HCT116 (cell line): Measurements from ENCODE around the gene GALNT17.

Experiments used
- EZH2 ChIP-seq: fragments of 200-600 bp; sonication (generic); IDR thresholded peaks from 2 replicates; pipeline ENCODE4 v1.6.1; 2017; ENCODE audit warnings: antibody characterized with exemption, mixed run types
- JUND ChIP-seq: IDR thresholded peaks from 2 replicates; pipeline ENCODE4 v1.6.1; 2012
- POLR2A ChIP-seq: IDR thresholded peaks from 2 replicates; pipeline ENCODE4 v1.7.0; 2011; ENCODE audit warnings: borderline replicate concordance; ENCODE audit not compliant: insufficient read depth, insufficient read length; ENCODE audit errors: extremely low read depth
- POLR2AphosphoS5 ChIP-seq: IDR thresholded peaks from 2 replicates; pipeline ENCODE4 v1.6.1; 2011; ENCODE audit warnings: mild to moderate bottlenecking, low read depth, low read length, moderate library complexity
- RAD21 ChIP-seq: IDR thresholded peaks from 2 replicates; pipeline ENCODE4 v1.6.1; 2012; ENCODE audit warnings: low read depth, mild to moderate bottlenecking
- TF ChIP-seq, protein P1 (sequence below), 3 experiments: fragments of 200-600 bp in 1 of 3; sonication (generic) in 1 of 3; IDR thresholded peaks in 2 of 3; conservative IDR thresholded peaks in 1 of 3; 2 replicates each; pipeline ENCODE4 v1.5.1; 2012 to 2017; ENCODE audit warnings: low read depth in 2 of 3, low read length in 2 of 3, antibody characterized with exemption in 1 of 3, borderline replicate concordance in 1 of 3, control low read depth in 1 of 3, mild to moderate bottlenecking in 1 of 3, mixed read lengths in 1 of 3, mixed run types in 1 of 3, moderate library complexity in 1 of 3; ENCODE audit not compliant: insufficient read depth in 1 of 3

DNA sequence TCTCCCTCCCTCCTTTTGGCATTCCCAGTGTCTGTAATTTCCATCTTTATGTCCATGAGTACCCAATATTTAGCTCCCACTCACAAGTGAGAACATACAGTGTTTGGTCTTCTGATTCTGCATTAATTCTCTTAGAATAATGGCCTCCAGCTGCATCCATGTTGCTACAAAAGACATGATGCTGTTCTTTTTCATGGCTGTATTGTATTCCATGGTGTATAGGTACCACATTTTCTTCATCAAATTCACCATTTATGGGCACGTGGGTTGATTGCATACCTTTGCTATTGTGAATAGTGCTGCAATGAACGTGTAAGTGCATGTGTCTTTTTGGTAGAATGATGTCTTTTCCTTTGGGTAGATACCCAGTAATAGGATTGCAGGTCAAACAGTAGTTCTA lies 576.8 kb downstream of the GALNT17 start:
- no peak for TF ChIP-seq POLR2A
- TF ChIP-seq, protein P1, sequence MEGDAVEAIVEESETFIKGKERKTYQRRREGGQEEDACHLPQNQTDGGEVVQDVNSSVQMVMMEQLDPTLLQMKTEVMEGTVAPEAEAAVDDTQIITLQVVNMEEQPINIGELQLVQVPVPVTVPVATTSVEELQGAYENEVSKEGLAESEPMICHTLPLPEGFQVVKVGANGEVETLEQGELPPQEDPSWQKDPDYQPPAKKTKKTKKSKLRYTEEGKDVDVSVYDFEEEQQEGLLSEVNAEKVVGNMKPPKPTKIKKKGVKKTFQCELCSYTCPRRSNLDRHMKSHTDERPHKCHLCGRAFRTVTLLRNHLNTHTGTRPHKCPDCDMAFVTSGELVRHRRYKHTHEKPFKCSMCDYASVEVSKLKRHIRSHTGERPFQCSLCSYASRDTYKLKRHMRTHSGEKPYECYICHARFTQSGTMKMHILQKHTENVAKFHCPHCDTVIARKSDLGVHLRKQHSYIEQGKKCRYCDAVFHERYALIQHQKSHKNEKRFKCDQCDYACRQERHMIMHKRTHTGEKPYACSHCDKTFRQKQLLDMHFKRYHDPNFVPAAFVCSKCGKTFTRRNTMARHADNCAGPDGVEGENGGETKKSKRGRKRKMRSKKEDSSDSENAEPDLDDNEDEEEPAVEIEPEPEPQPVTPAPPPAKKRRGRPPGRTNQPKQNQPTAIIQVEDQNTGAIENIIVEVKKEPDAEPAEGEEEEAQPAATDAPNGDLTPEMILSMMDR (IDR thresholded peaks at IDR 0.05 in 2 of 3, conservative IDR thresholded peaks at IDR 0.05 in 1 of 3; ENCODE audit: borderline replicate concordance in 1 of 3, insufficient read depth in 1 of 3, low read depth in 2 of 3, low read length in 2 of 3), result no peak
- TF ChIP-seq POLR2AphosphoS5, result no peak
- no peak for TF ChIP-seq JUND
- no peak for TF ChIP-seq EZH2
- no peak for TF ChIP-seq RAD21
